Measurements from ENCODE around the gene EZH1.

The EZH1 gene

DNA sequence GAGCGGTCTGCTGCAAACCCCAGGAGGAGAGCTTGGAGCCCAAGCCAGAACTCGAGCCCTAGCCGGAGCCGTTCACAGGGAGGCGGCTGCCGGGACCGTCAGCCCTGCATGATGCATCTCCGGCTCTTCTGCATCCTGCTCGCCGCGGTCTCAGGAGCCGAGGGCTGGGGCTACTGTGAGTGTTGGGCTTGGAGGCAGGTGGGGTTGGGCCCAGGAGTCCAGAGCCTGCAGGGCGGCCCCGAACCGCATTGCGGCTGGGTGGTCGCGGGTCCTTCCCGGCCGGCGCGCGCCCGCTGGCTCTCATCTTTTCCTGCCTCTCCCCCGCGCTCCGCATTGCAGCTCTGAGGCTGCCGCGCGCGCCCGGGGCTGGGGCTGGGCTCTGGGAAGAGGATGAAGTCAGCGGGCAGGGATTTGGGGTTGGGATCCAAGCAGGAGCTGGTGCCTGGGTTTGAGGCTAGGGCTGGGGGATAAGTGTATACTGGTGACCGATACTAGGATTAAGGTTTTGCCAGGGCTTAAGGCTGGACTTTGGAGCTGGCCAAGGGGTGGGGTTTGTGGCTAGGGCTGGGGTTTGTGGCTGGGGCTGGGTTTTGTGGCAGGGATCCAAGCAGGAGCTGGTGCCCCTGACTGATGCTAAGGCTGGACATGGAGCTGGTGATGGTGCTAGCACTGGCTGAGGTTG, 62.0 kb downstream of the EZH1 start:
- DNase-seq (ENCODE audit: low read depth in 2 of 2) = no peak

DNA sequence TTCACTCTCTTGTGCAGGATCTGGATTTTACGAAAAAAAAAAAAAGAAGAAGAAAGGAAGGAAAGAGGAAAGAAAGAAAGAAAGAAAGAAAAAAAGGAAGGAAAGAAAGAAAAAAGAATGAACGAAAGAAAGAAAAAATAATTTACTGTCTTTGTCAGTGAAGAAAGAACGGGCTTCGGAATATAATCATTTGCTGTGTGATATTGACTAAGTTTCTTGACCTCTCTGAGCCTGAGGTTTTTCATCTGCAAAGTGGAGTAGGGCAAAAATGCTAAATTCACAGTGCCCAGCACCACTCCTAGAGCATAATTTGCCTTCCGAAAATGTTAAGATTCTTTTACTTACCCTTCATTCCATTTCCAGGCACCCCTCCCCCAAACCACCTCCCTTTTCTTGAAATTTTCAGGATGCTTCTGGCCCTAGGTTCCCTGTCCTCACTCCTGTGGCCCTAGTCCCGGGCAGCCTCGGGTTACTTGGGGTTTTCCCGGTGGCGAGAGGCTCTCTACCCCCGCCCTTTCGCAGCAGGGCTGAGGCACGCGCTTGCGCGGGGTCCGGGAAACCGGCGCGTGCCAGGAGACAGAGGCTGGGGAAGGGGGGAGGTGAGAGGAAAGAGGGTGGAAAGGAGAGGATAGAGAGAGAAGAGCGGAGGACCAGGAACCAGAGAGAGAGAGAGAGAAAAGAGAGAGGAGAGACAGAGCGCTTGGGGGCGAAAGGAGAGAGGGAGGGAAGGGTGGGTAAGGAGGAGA, 62.7 kb downstream of the EZH1 start, which contains the start of gene CNTNAP1:
Gene CNTNAP1 (plus strand): TSS at position 556 of the 746 bp plus-strand sequence. CDS start 299 bp downstream, outside the sequence.
- DNase-seq (ENCODE audit: low read depth in 2 of 2) = no peak

DNA sequence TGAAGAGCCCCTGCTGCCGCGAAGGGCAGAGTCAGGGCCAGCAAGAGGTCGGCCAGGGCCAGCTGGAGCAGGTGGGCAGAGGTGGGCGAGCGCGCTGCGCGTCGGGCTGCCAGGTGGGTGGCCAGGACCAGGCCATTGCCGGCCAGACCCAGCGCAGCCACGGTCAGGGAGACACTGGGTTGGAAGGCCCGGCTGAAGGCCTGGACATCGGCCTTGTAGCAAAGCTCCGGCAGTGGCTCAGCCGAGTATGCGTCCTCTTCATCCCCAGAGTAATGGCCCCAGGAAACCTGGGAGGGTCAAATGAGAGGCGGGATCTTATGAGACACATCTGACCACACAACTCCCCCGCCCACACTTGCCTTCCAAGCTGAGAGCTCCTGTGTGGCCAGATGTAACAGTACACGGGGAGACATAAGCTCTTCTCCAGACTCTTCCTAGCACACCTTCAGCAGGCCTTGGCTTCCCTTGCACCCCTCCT, 64.5 kb downstream of the EZH1 start:
- DNase-seq (ENCODE audit: low read depth in 2 of 2) = no peak

DNA sequence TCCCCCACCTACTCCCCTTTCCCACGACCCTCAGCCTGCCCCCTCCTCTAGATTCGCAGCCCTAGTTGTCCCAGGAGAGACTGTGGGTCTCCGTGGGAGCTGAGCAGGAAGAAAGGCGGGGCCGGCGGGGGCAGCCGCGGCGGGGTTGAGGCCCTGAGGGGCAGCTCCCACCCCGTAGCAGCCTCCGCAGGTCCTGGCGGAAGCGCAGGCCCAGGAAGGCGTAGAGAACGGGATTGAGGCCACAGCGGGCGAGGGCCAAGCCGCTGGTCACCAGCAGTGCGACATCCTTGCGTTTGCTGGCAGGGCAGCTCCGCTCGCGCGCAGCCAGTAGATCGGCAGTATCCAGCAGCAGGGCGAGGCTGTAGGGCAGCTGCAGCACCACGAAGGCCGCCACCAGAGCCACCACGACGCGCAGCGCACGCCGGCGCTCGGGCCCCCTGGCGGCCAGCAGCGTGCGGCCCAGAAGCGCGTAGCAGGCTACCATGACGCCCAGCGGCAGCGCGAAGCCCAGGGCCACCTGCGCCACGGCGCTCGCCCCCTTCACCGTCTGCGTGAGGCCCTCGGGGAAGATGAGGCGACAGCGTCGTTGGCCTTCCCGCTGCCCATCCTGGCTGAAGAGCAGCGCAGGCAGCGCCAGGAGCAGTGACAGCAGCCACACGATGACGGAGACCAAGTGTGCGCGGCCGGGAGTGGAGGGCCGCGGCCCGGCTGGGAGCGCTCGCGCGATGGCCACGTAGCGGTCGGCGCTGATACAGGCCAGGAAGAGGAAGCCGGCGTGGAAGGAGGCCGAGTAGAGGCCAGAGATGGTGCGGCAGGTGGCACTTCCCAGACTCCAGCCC, 65.1 kb downstream of the EZH1 start:
- DNase-seq (ENCODE audit: low read depth in 2 of 2) = peak; percentile 40 to 65

DNA sequence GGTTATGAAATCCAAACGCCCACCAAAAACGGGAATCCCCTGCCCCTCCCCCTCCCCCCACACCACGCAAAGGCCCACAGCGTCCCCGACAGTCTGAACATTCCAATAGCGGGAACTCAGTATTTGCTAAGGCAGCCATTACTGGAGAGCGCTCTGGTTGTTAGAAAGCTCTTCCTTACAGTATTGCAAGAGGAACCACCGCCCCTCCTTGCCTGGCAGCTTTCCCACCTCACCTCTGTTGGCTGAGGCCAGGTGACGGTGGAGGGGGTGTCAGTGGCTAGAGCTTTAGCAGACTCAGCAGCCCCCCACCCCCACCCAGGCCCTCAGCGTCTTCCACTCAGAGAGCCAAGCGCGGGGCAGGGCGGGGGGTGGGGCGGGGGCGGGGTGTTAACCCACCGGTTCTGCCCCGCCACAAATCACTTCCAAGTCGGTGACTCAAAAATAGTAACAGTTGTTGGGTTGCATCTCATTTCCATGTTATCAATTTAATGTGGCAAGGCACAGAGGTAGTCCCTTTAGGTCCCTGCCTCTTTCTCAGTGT, 65.8 kb downstream of the EZH1 start:
- DNase-seq (ENCODE audit: low read depth in 2 of 2) = no peak

DNA sequence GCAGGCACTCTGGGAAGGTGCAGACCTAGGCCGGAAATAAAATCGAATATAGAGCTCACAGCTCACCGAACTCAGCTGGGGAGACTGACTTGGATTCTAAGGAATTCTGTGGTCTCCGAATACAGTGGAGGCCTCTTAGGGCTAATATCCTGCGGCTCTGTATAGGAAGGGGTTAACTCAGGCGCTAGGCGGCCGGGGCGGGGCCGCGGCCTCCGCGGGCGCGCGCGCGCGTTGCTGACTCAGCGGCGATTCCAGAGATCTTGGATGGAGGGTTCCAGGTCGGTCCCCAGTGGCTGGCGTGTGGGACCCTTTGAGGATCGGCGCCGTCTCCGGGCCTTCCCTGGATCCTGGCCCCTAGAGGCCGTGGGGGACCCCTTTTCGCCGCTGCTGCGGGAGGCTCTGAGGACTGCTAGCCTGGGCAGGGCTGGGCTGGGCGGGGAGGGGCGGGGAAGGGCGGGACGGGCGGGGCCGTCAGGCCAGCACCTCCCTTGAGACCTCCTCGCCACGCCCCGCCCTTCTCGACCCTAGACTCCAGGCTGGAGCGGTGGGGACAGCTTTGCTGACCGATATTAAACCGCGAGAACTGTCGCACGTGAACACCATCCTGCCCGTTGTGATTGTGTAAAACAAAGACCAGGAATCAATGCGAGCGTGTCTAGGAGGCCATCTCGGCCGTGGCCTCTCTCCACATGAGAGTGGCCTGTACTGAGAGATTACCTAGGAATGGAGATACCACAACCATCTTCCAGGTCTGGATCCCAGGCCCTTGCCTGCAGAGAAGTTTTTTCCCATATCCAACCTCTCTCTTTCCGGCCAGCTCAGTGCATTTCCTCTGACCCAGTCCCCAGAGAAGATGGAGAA, 66.7 kb downstream of the EZH1 start:
- peak; percentile 47 to 70 for DNase-seq (ENCODE audit: low read depth in 2 of 2)

DNA sequence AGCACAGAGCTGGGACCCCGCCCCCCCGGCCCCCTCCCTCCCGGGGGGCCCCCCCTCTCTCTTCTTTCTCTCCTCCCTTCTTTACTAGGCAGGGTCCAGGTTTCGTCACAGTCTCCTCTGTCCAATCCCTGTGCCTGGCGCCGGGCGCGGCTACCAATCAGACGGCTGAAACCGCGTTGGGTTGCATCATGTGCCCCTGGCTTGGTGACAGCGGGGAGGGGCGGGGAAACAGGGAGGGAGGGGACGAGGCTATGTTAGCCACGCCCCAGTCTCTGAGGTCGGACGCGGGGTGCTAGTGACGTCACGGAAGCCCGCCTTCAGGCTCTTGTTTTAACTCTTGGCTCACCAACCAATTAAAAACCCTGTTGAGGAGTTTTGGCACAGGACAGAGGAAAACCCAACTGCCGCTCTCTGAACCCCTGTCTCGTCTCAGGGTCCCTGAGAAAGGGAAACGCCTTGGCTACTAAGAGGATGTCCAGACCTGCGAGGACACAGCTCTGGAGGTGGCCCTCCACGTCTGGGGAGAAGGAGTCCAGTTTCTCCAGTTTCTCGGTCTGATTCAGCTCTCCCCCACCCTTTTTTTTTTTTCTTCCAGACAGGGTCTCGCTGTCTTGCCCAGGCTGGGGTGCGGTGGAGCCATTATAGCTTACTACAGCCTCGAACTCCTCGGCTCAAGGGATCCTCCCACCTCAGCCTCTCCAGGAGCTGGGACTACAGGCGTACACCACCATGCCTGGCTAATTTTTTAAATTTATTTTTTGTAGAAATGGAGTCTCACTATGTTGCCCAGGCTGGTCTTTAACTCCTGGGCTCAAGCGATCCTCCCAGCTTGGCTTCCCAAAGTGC, 67.6 kb downstream of the EZH1 start:
- peak; percentile 99 for DNase-seq (ENCODE audit: low read depth in 2 of 2)

DNA sequence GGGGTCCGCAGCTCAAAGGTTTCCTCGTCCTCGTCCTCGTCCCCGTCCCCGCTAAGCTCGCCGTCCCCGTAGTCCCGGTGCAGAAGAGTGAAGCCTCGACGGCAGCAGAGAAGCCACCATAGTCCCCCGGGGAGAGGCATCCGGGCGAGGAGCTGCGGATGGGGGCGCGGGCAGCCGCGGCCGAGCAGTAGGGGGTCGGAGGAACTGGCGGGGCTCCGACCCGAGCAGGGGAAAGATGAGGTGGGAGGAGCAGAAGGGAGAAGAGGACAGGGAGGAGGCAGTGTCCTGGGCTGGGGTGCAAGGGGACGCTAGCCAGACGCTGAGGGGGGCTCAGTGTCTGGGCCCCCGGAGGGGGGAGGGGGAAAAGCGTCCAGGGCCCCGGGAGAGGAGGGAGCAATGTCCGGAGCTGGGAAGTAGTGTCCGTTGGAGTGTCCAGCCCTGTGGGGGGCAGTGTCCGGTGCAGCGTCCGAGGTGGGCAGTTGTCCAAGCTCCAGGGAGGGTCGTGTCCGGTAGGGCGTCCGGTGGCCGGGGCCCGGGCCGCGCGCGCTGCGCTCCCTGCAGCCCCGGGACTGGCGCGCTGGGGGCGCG, 68.3 kb downstream of the EZH1 start, which contains the start of gene PLEKHH3:
Gene PLEKHH3 (minus strand): TSS at position 571 of the 588 bp plus-strand sequence. CDS start 431 bp downstream, at position 140.
- no peak for DNase-seq (ENCODE audit: low read depth in 2 of 2)

DNA sequence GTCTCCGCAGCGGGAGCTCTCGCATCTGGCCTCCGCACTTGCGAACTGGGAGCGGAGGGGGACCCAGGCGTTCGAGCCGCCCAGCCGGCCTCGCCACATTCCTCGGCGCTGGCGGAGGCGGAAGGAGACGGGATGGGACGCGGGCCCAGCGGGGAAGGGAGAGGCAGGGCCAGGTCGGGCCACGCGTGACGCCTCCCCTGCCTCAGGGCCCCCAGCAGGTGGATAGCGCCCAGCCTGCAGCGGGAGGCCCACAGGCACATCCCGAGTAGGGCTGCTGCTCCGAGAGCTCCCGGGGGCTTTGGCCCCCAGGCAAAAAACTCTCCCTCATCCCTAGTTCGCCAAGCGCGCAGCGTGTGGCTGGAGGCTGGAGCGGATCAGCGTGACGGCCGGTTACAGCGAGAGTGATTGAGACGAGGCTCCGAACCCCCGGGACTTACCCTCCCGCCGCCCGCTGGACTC, 68.8 kb downstream of the EZH1 start:
- DNase-seq (ENCODE audit: low read depth in 2 of 2) = no peak

DNA sequence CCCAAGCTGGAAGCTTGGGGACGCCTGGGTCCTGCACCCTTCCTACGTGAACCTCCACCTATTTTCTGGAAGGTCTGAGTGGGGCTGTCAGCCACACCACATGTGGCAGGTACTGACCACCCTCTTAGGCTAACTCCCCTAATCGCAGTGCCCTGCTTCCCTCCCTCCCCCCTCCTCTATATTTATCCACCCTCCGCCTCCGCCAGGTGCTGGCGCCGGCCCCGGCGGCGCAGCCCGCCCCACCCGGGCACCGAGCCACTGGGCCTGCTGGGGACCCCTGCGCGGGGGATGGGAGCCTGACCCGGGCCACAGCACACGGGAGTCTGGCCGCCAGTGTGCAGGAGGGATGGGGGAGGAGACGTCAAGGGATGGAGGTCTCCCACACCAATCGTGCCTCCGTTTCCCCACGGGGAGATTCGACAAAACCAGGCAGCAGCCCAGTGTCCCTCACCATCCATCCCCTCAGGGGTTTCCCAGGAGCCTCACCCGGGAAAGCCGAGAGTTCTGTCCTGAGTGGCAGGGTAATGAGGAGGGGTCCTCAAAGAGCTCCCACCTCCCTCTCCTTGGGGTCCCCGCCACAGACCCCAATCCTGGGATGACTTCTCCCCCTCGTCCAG, 69.4 kb downstream of the EZH1 start:
- no peak for DNase-seq (ENCODE audit: low read depth in 2 of 2)

DNA sequence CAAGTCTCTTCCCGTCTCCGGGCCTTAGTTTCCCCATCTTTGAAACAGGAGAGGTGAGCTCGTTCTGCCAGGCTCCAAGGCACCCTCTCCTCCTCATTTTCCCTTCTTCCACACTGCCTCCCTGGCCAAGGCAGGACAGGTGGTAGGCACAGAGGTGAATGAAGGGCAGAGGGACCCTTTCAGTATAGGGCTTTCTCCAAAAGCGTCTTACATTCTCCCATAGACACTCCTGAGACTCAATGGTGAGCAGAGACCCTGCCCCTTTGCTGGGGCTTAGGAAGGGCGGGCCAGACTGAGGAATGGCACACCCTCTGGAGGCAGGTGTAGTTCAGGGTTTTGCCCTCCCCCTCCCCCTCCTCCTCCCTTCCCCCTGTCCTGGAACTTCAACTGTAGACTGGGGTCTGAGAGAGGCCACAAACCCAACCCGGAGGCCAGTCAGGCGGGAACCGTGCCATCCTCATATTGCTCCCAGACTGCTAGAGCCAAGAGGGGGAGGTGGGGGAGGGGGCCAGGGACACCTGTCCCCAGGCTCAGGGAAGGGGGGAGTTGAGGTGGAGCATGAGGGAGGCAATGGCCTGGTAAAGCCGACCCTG, 70.0 kb downstream of the EZH1 start:
- DNase-seq (ENCODE audit: low read depth in 2 of 2) = no peak

DNA sequence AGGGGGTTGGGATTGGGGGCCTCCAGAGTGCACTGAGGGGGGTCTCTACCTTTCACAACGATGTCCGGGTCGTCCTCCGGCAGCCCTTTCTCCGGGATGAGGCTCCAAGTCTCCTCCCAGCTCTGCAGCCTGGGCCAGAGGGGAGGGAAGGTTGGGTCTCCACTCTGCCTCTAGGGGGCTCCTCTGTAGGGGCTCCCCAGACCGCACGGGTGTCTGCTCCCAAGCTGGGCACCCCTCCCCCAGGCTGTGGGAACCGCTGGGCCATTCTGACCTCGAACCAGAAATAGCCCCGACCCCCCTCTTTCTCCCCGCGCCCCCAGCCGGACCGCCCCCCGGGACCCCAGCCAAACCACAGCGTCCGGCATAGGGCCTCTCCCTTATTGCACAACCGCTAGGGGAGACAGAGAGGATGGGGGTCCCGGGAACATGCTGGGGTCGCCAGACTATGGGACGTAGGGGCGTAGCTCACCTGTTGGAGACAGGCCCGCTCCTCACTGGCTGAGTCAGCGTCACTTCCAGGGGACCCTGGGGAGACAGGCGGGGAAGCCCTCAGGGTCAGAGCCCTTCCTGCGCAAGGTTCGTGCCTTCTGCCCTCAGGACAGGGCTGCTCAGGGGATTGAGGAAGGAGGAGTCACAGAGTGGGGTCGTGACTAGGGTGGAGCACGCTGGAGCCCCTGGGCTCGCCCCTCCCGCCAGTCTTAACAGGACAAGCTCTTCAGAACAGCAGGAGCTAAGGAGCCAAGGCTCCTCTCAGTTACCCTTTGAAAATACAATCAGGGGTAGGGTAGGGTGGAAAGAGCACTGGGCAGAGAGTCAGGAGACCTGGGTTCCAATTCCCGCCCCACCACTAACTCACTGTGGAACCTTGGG, 70.7 kb downstream of the EZH1 start:
- no peak for DNase-seq (ENCODE audit: low read depth in 2 of 2)

DNA sequence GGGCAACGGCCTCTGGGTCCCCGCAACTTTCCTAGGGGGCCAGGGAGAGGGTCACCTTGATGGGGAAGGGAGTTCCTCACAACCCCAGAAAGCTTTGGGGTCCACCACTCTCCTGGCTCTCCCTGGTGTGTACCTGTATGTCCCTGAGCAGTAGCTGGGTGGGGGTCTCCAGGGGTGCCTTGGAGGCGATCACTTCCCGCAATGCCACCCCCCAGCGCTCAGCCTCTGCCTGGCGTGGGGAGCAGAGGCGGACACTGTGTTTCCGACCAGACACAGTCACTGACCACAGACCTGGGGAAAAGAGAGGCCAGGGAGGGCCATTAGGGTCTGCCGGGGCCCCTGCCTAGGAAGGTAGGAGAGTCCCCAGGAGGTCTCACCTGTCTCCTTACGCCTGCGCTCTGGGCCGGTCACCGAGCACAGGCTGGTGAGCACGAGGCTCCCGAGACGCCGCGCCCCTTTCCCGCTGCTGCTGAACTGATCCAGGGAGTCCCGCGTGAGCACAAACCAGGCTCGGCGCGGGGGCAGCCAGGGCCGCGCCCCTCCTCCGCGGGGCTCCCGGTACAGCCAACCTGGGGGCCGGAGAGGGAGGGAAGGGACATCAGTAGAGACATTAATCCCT, 71.5 kb downstream of the EZH1 start:
- no peak for DNase-seq (ENCODE audit: low read depth in 2 of 2)

DNA sequence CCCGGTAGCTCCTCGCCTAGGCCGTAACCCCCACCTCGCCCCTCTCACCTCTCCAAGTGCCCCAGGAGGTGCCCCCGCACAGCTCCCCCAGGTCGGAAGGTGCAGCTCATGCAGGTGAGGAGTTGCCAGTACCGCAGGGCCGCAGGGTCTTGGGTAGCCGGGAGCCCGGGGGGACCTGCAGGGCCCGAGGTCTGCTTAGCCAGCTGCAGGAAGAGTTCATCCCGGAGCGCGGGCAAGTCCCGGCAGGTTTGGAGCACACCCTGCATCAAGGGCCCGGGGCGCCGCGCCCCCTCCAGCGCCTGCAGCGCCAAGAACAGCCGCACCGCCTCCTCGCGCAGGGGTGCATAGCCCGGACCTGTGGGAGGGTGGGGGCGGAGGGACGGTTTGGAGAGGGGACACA, 72.8 kb downstream of the EZH1 start:
- DNase-seq (ENCODE audit: low read depth in 2 of 2) = no peak

DNA sequence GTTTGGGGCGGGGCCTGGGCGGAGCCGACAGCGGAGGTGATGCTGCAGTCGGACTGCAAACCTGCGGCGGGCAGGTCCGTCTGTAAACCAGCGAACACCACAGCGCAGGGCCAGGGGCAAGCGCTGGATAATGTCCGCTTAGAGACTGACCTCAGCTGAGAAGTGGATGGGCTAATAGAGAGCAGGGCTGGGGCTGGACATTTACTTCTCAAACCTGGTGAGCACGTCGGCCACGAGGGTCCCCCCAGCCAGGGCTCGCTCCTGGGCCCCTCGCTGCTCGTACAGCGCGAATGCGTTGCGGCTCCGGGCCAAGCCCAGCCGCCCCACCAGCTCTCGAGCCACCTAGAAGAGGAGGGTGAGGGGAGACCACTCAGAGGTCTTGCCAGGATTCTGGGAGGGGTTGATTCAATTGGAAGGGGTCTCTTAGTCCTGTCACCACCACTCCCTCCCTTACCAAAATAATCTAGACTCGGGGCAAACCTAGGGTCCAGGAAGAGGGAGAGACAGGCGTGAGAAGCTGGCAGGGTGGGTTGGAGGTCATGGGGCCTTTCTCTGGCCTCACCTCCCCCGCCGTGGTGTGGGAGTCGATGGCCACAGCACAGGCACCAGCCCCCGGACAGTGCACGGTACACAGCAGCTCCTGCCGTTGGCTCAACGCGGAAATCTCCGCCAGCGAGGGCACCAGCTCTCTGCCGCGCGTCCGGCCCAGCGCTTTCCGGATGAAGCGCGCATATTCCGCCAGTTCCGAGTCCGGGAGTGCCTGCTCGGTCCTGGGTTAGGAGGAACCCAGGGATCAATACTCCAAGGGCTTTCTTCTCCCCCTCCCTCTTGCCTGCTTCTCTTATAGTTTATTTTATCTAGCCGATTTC, 73.8 kb downstream of the EZH1 start:
- no peak for DNase-seq (ENCODE audit: low read depth in 2 of 2)
